Medulla oblongata (tissue), 1 donor: ENCODE results near the gene MBP.

Source experiments
- DNase-seq: peaks from one replicate; pipeline ENCODE4 v3.0.0-alpha.2; 2015; ENCODE audit errors: extremely low spot score

The MBP gene

DNA sequence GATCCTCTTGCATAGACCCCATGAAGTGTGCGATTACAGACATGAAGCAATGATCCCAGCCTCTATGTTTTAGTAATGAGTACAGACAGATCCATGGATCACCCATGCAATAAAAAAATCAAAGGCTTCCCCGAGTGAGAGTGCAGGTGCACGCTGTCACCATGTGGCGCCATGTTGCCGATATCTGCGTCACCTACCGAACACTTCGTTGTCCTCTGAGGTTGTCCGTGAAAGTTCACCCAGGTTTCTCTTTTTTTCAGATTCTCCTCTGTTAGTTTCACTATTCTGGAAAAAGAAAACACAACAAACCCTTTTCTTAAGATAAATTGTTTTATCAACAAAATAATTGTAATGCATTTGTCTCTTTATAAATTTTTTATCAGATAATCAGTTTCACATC is 66.5 kb downstream of the MBP start:
- no peak for DNase-seq

DNA sequence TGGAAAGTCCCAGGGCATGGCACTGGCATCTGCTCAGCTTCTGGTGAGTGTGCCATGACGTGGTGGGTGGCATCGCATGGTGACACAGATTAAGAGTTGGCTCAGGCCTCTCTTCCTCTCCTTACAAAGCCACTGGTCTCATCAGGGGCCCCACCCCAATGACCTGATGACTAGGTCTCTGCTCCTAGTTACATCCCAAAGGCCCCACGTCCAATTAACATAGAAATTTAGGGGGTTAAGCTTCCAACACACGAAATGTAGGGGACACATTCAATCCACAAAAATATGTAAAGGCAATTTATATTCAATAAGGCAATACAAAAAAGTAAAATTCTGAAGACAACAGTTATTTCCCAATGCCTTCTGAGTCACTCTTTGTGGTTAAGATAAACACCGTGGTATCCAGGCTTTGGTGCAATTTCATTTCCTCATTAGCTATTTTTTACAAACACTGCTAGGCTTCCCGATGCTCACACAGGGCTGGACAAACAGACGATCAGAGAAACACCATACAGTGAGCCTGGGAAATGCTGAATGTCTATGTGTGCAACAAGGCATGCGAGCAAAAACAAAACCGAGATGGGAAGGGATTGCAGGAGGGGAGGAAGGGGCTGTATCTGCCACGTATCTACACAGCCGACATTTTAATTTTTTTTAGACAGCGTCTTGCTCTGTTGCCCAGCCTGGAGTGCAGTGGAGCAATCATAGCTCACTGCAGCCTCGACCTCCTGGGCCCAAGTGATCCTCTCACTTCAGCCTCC is 67.2 kb downstream of the MBP start:
- peak; percentile 81 for DNase-seq

- DNase-seq = no peak
These were observed 69.3 kb downstream of the MBP start for GRCh38 chr18:77063260-77063659.

DNA sequence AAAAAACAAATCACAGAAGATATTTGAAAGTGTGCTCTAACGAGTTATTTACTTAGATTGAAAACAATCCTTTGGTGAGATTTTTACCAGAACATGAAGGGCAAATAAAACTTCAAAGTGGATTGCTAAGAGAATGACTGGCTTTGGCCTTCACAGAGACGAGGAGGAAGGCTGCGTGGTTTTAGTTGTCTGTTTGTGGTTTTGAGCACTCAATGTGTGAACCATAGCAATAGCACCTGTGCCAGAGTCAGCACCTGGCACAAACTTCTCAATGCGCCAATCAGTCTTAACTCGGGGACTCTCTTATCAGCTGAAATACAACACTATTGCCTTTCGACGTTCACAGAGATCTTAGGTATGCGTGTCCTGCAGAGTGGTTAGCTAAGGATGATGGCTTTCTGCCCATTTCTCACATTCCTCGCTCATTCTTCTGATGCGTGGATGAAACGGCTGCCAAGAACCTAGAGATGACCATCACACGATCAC is 70.0 kb downstream of the MBP start:
- DNase-seq = no peak

- peak; percentile 78 for DNase-seq
These were observed 70.6 kb downstream of the MBP start for GRCh38 chr18:77061946-77062517.

- no peak for DNase-seq
These were observed 71.2 kb downstream of the MBP start for GRCh38 chr18:77061281-77061945.

- no peak for DNase-seq
These were observed 72.4 kb downstream of the MBP start for GRCh38 chr18:77060151-77060550.

DNA sequence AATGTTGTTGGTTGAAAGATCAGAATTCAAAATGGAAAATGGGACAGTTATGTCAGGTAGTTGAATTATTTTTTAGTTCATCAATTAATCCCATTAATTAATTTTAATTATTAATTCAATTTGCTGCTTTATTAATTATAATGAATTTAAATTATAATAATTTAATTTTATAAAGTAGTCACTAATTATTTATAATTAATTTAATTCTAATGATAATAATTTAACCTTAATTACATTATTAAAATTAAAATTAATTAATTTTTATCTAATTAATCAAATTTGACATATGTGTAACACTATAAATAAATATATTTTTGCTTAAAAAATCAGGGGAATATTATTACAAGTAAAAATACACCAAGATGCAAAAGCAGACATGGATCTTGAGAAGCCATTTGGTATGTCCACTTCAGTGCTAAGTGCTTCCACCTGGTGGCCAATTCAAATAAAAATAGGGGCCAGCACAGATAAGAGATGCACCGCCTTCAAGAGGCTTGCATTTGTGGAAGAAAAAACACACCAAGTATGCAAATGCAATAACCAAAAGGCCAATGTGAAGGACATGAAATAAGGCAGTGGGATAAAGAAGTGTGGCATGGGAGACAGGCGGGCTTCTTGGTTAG is 73.2 kb downstream of the MBP start:
- DNase-seq = peak; percentile 72

DNA sequence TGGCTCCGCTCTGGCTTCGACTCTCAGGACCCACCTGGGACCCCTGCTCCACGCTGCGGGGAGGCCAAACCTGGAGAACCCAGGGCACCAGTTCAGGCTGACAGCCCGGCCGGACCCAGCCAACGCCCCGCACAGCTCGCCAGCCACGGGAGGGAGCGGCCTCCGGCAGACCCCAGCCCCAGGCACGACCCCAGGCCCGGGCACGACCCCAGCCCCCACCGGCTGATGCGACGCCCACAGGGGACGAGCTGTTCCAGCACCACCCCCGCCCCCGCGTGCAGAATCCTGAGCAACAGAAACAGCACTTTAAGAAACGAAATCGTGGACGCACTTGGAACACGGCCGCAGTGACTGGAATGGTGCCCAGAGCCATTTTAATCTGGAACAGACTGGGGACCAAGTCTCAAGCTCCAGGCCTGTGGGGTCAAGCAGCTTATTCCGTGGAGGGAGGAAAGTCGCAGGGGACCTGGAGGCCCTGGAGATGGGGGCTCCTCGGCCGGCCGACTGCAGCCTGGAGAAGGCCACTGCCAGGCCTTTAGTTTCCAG is 74.2 kb downstream of the MBP start:
- peak; percentile 39 for DNase-seq

DNA sequence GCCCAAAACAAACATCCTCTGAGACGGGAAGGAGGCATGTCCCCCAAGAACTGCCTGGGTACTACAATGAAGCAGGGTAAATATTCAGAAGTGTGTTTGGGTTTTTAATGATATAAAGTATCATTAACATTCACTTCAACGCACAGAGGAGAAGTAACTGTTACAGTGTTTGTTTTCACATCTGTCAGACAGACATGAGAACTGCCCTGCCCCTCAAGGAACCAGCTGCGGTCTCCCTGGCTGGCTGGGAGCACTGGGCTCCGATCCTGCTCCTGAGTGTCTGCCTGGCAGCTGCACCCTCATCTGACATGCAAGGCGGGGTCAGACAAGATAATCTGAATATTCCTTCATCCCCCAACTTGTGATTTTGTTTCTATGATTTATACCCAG is 75.6 kb downstream of the MBP start:
- DNase-seq = peak; percentile 71

GRCh38 chr18:77056344-77057005 is 76.1 kb downstream of the MBP start:
- no peak for DNase-seq

- DNase-seq = no peak
These were observed 76.9 kb downstream of the MBP start for GRCh38 chr18:77055429-77056300.

- DNase-seq = peak; percentile 96
These were observed 77.8 kb downstream of the MBP start for GRCh38 chr18:77054606-77055428.

DNA sequence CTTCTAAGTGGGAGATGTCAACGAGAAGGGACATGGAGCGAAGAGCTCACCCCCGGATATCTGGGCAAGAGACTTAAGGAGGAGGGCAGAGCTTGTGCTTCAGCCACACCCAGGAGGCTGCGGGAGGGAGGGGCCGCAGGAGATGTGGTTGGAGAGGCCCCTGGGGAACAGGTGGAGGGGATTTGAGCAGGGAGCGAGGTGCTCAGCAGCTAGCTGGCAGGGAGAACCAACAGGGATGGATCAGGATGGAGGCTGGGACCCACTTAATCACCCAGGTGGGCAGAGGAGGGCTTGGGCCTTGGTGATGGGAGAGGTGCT is 78.3 kb downstream of the MBP start:
- DNase-seq = no peak

DNA sequence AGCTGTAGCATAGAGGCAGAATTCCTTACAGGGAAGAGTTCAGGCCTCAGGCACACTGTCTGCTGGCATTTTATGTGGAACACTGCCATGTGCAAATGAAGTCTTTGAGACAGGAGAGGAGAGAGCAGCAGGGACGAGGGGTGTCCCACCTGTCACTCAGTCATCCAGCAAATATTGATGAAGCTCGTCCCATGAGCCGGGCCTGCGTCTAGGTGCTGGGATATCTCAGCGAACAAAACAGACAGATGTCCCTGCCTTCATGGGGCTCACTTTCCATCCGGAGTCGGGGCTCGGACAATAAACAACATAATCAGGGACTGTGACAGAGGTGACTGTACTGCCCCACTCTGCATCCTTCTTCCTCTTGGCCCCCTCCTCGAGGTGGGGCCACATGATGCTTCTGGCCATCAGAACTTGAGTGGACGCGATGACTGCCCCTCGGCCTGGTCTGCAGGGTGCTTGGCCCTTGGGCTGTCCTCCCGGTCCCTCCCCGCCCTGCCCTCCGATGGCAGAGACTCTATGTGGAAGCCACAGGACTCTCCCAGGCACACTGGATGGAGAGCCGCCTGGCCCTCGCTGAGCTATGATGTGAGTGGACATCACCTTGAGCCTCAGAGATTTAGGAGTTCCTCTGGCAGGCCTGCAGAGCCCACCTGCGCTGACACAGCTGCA is 78.8 kb downstream of the MBP start:
- no peak for DNase-seq

DNA sequence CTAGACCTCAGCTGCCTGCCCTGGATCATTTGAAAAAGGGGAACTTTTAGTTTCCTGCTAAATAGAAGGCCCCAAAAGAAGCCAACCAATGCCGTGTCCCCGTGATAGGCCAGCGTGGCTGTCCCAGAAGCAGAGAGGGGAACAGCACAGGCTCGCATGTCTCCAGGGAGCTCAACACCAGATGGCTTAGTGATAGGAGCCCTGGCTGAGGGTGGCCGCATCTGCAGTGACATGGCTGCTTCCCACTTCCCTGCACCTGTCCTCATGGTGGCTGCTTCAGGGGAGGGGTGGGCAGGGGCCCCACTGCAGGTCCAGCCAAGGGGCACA is 79.6 kb downstream of the MBP start:
- DNase-seq = peak; percentile 77

DNA sequence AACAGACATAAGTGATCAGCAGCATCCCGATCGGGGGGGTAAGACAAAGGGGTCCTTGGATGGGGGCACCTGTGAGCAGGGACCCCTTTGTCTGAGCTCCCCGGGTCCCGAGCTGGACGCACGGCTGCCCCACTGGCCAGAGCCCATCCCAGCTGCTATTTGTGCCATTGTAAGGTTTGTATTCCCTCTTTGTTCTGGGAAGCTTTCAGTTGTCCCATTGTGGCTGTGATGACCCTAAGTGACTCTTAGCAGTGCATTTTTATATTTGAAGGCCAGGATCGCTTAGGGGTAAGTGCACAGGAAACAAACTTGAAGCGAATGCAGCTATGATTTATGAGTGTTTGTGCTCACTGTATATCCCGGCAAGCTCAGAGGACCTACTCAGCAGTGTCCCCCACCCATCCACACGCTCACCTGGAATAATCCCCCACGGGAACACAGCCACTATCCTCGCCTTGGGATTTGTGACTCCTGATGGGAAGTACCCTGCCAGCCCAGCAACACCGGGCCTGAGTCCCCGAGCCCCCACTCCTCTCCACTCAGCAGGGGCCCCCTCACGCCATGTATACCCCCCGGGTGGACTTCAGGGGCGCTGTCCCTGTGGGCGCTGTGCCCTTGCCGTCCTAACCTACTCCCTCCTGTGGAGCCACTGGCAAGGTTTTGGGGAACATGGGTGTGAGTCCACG is 80.1 kb downstream of the MBP start:
- DNase-seq = peak; percentile 92

GRCh38 chr18:77051581-77052296 is 80.8 kb downstream of the MBP start:
- DNase-seq = peak; percentile 28
